Neural crest cell (in vitro differentiated cells): ENCODE results near the gene FAH. TPM values are rescaled to one million over a fixed set of nuclear protein-coding genes. Genes with fewer than 3 reads are reported as not detected.

ENCODE experiments used
- DNase-seq: peaks from one replicate; pipeline ENCODE4 v3.0.0; 2021; ENCODE audit warnings: low read depth, mixed read lengths, low spot score
- H3K27ac Mint-ChIP-seq: one replicate; pipeline ENCODE4 v1.8.0; 2021; ENCODE audit warnings: mild to moderate bottlenecking, mixed read lengths; ENCODE audit not compliant: unreplicated experiment
- H3K27me3 Mint-ChIP-seq: 2 replicates; pipeline ENCODE4 v1.8.0; 2021; ENCODE audit warnings: low read depth, mild to moderate bottlenecking, mixed read lengths
- H3K36me3 Mint-ChIP-seq: 2 replicates; pipeline ENCODE4 v1.8.0; 2021; ENCODE audit warnings: low read depth, mild to moderate bottlenecking, mixed read lengths
- H3K4me1 Mint-ChIP-seq: 2 replicates; pipeline ENCODE4 v1.8.0; 2021; ENCODE audit warnings: mixed read lengths
- H3K4me3 Mint-ChIP-seq: one replicate; pipeline ENCODE4 v1.8.0; 2021; ENCODE audit warnings: mild to moderate bottlenecking, mixed read lengths
- H3K9me3 Mint-ChIP-seq: 2 replicates; pipeline ENCODE4 v1.8.0; 2021; ENCODE audit warnings: mixed read lengths
- CTCF ChIP-seq: fragments of 200-600 bp; sonication (generic); conservative IDR thresholded peaks from 2 replicates; pipeline ENCODE4 v1.5.0; 2021; ENCODE audit warnings: antibody characterized with exemption, mild to moderate bottlenecking
- total RNA-seq: library from RNA; stranded (reverse); gene quantifications from 2 replicates; pipeline ENCODE4 v1.2.1, GENCODE V29; 2021

The FAH gene
- total RNA-seq, 1 donor from 2014 or later: 21.1 TPM

DNA sequence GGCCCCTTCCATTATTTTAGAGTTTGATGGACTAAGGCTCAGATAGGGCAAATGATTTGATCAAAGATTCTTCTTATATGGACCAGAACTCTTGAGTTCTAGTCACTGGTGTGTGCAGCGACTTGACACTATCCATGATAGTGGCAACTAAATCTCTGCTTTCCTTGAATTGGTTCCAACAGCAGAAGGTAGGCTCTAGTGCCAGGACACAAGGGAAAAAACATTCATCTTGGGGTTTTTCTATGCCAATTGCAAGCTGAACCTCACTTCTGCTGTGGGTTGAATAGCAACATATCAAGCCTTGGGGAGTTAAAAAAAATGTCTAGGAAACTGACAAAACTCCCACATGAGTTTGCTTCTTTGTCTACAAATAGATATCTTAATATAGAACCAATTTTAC lies 64.1 kb downstream of the FAH start:
- no peak for DNase-seq
- TF ChIP-seq CTCF: no peak
- peaks cover 6% of the 10 kb centered on the region for H3K9me3 Mint-ChIP-seq
- no peaks in the 10 kb centered on the region for H3K4me1 Mint-ChIP-seq
- no peak overlapping the region for H3K4me3 Mint-ChIP-seq
- no peak overlapping the region for H3K27ac Mint-ChIP-seq
- no peaks in the 10 kb centered on the region for H3K36me3 Mint-ChIP-seq
- no peaks in the 10 kb centered on the region for H3K27me3 Mint-ChIP-seq

DNA sequence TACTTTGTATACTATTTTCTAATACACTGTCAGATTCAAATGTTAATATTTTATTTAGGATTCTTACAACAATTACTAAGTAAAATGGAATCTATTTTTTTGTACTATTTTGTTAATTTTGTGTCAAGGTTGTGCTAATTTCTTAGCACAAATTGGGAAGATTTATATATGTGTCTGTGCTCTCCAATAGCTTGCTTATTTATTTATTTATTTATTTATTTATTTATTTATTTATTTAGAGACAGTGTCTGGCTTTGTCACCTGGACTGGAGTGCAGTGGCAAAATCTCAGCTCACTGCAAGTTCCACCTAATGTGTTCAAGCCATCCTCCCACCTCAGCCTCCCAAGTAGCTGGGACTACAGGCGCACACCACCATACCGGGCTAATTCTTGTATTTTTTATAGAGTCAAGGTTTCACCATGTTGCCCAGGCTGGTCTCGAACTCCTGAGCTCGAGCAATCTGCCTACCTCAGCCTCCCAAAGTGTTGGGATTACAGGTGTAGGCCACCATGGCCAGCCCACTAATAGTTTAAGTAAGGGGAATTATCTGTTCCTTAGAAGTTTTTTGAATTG lies 64.6 kb downstream of the FAH start:
- H3K4me1 Mint-ChIP-seq: no peaks in the 10 kb centered on the region
- DNase-seq: no peak
- no peak overlapping the region for H3K27ac Mint-ChIP-seq
- no peak for TF ChIP-seq CTCF
- no peak overlapping the region for H3K4me3 Mint-ChIP-seq
- no peaks in the 10 kb centered on the region for H3K36me3 Mint-ChIP-seq
- no peaks in the 10 kb centered on the region for H3K27me3 Mint-ChIP-seq
- H3K9me3 Mint-ChIP-seq: peaks cover 6% of the 10 kb centered on the region

GRCh38 chr15:80219955-80220354 lies 67.2 kb downstream of the FAH start:
- H3K27ac Mint-ChIP-seq: no peak overlapping the region
- H3K4me1 Mint-ChIP-seq: no peaks in the 10 kb centered on the region
- no peaks in the 10 kb centered on the region for H3K9me3 Mint-ChIP-seq
- H3K4me3 Mint-ChIP-seq: no peak overlapping the region
- no peak for TF ChIP-seq CTCF
- DNase-seq: no peak
- H3K36me3 Mint-ChIP-seq: no peaks in the 10 kb centered on the region
- no peaks in the 10 kb centered on the region for H3K27me3 Mint-ChIP-seq

DNA sequence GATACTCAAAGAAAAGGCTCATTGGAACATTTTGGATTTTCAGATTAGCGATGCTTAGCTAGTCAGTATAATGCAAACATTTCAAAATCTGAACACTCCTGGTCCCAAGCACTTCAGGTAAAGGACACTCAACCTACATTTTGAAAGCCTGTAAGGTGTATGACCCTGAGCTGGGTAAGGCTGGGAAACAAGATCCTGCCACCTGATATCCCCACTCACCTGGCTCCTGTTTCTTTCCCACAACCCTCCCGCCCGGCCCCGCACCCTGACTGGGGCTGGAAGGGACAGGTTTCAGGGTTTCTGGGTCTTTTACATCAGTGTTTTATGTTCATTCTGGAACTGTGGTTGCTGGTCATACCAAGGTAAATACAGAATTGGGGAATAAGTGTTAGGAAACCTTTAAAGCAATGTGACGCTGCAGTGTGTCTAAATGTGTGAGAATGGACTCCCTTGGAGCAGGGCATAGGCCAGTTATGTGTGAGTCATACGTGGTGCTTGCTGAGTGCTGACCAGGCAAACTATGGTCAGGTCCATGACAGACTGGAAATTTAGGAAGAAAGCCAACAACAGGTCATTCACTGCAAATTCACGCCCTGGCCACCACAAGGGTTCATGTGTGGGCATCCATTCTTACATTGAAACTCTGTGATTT lies 76.3 kb downstream of the FAH start:
- Mint-ChIP-seq H3K27me3 (no peaks in the 10 kb centered on the region), H3K27ac (peak overlapping the region; percentile 28), H3K36me3 (peaks cover 3% of the 10 kb centered on the region), H3K4me3 (no peak overlapping the region), H3K9me3 (no peaks in the 10 kb centered on the region), H3K4me1 (peaks cover 55% of the 10 kb centered on the region)
- no peak for DNase-seq
- TF ChIP-seq CTCF: no peak

DNA sequence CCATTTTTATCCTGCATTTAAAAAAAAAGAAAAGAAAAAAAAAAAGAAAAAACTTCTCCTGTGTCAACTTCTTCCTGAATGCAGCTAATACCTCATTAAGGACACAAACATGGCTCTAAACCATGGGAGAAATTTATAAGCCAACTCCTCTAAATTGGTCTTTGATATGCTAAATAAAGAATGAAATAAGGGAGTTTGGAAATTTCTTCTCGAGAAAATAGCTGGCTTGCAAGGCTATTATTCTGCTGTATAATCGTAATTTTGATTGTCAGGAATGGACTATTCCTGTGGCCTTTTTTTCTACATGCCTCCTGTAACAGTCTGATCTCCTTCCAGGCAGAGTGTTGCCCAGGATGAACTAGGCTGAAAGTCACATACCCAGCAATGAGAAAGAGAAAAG lies 78.6 kb downstream of the FAH start:
- no peak overlapping the region for H3K27ac Mint-ChIP-seq
- H3K9me3 Mint-ChIP-seq: no peaks in the 10 kb centered on the region
- no peak for TF ChIP-seq CTCF
- H3K36me3 Mint-ChIP-seq: no peaks in the 10 kb centered on the region
- no peak for DNase-seq
- H3K27me3 Mint-ChIP-seq: no peaks in the 10 kb centered on the region
- no peak overlapping the region for H3K4me3 Mint-ChIP-seq
- H3K4me1 Mint-ChIP-seq: peaks cover 49% of the 10 kb centered on the region
